ENCODE results near the gene SERINC5.
"Not testable (repeated sequence)": the region's sequence is repeated elsewhere in the genome, so short reads cannot be mapped to it uniquely, and the experiment has no call there.

Gene SERINC5

GRCh38 chr5:80092486-80093107, 163.3 kb downstream of the SERINC5 start:
- no peaks in the 10 kb centered on the region for H3K27me3 ChIP-seq (ENCODE audit: insufficient read depth, low read depth, severe bottlenecking)
- no peak overlapping the region for H3K27ac ChIP-seq

GRCh38 chr5:80091792-80092192, 164.1 kb downstream of the SERINC5 start:
- H3K36me3 ChIP-seq; H3K4me3 ChIP-seq (ENCODE audit: low read depth, low read length); H3K27me3 ChIP-seq (ENCODE audit: insufficient read depth, low read depth, severe bottlenecking); H3K9me3 ChIP-seq (ENCODE audit: severe bottlenecking); DNase-seq; H3K27ac ChIP-seq: not testable (repeated sequence)
- TF ChIP-seq CTCF (IDR thresholded peaks at IDR 0.05; ENCODE audit: low read depth, low read length): peak; percentile 22; the same call in 1 of the 2 replicates

More at GRCh38 chr5:80092486-80093107, 163.3 kb downstream of the SERINC5 start:
- no peak overlapping the region for H3K4me3 ChIP-seq (ENCODE audit: low read depth, low read length)
- no peak for TF ChIP-seq CTCF (IDR thresholded peaks at IDR 0.05; ENCODE audit: low read depth, low read length)
- no peaks in the 10 kb centered on the region for H3K9me3 ChIP-seq (ENCODE audit: severe bottlenecking)
- no peaks in the 10 kb centered on the region for H3K36me3 ChIP-seq
- no peak for DNase-seq

- Histone ChIP-seq H3K36me3 (no peaks in the 10 kb centered on the region), H3K27me3 (ENCODE audit: insufficient read depth, low read depth, severe bottlenecking) (no peaks in the 10 kb centered on the region), H3K9me3 (ENCODE audit: severe bottlenecking) (no peaks in the 10 kb centered on the region), H3K4me3 (ENCODE audit: low read depth, low read length) (no peak overlapping the region), H3K27ac (no peak overlapping the region)
- no peak for TF ChIP-seq CTCF (IDR thresholded peaks at IDR 0.05; ENCODE audit: low read depth, low read length)
- no peak for DNase-seq
Observed at GRCh38 chr5:80090884-80091166, 165.0 kb downstream of the SERINC5 start.

GRCh38 chr5:80083101-80083890, 172.6 kb downstream of the SERINC5 start:
- H3K9me3 ChIP-seq (ENCODE audit: severe bottlenecking): no peaks in the 10 kb centered on the region
- DNase-seq: no peak
- no peak overlapping the region for H3K27ac ChIP-seq
- peaks cover 5% of the 10 kb centered on the region for H3K36me3 ChIP-seq
- H3K27me3 ChIP-seq (ENCODE audit: insufficient read depth, low read depth, severe bottlenecking): no peaks in the 10 kb centered on the region
- H3K4me3 ChIP-seq (ENCODE audit: low read depth, low read length): no peak overlapping the region
- TF ChIP-seq CTCF (IDR thresholded peaks at IDR 0.05; ENCODE audit: low read depth, low read length): 0 out of 2 replicates have a peak, but pooled peaks have one; percentile 6

- Histone ChIP-seq H3K36me3 (peaks cover 5% of the 10 kb centered on the region), H3K27me3 (ENCODE audit: insufficient read depth, low read depth, severe bottlenecking) (no peaks in the 10 kb centered on the region), H3K4me3 (ENCODE audit: low read depth, low read length) (no peak overlapping the region), H3K9me3 (ENCODE audit: severe bottlenecking) (no peaks in the 10 kb centered on the region), H3K27ac (peak overlapping the region; percentile 11)
- TF ChIP-seq CTCF (IDR thresholded peaks at IDR 0.05; ENCODE audit: low read depth, low read length): peak; percentile 73
- DNase-seq: peak; percentile 83
Observed at GRCh38 chr5:80082731-80083100, 173.1 kb downstream of the SERINC5 start.
